GM18867 (cell line): ENCODE results near the gene LBR.
"Not testable (repeated sequence)": the region's sequence is repeated elsewhere in the genome, so short reads cannot be mapped to it uniquely, and the experiment has no call there.

Source experiments
- ATAC-seq: cut with Tn5 transposase; IDR thresholded peaks from one replicate; pipeline ENCODE4 v1.9.1; 2021; ENCODE audit warnings: mild to moderate bottlenecking, moderate library complexity; ENCODE audit not compliant: unreplicated experiment

LBR gene

DNA sequence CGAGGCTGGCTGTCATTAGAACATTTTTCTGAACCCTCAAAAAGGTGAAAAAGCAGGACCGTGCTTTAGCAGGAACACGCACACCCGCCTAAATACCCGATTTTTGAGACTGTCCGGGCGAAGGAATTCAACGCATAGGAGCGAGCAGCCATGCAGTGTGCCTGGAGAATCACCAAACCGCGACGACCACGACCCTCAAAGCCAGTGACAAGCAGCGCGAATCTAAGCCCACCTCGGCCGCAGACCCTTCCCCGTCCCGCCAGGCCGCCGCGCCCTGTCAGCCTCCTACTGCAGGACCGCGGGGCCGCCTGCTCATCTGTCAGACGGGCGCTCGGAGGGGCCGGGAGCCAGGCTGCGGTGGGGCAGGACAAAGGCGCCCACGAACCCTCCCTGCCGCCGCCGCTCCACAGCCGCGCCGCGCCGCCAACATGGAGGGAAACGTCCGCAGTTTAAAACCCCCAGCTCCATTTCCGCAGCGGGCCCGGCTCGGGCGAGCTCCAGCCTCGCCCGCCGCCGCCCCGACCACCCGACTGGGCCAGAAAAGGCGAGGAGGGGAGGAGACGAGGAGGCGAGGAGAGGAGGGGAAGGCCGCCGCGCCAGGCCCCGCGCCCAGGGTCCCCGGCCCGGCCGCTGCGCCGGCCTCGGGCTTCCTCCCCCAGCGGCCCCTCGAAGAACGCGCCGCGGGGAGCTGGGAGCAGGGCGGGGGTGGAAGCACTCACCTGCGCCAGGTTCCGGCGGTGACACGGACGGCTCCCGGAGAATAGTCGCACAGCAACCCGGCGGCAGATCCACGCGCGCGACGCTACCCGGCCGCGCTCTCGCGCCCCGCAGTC is at the start of gene LBR:
Gene LBR (minus strand): TSS at position 804 of the 833 bp plus-strand sequence. CDS start 3,963 bp downstream, outside the sequence.
- ATAC-seq, result peak; percentile 38

GRCh38 chr1:225477296-225477911 is 49.6 kb upstream of the LBR start:
- ATAC-seq, result no peak

GRCh38 chr1:225476538-225476988 is 48.7 kb upstream of the LBR start:
- ATAC-seq, result no peak

- ATAC-seq, result no peak
These were observed 48.3 kb upstream of the LBR start for GRCh38 chr1:225476100-225476511.

DNA sequence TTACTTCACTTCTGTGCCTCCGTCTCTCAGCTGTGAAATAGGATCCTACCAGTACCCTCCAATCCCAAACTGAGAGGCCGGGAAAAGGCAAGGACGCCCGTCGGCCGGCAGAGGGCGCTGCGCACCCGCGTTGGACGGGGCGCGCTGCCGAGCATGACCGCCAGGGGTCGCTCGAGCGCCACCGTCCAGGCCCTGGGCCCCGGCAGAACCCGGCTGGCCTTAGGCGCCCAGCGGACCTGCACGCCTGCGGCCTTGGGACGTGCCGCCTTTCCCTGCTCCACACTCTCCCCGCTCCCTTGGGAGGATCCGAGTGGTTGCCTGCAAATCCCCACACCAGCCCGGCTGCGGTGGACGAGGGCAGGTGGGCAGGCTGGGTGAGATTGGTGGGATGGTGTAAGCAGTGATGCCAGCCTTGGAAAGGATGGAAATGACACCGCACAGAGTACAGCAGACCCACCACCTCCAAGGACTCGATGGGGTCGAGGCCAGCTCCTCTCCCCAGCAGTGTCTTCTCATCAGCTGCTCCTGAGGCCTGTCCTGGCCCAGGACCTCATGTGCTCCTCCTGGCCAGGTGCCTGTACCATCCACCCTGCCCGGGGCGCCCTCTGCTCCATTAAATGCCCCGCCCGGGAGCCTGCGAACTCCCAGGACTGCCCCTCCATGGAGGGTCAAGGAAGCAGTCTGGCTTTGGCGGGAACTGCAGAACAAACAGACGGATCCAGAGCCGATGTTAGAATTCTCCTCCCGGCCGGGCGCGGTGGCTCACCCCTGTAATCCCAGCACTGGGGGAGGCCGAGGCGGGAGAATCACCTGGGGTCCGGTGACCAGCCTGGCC is 47.4 kb upstream of the LBR start:
- ATAC-seq, result peak; percentile 68

DNA sequence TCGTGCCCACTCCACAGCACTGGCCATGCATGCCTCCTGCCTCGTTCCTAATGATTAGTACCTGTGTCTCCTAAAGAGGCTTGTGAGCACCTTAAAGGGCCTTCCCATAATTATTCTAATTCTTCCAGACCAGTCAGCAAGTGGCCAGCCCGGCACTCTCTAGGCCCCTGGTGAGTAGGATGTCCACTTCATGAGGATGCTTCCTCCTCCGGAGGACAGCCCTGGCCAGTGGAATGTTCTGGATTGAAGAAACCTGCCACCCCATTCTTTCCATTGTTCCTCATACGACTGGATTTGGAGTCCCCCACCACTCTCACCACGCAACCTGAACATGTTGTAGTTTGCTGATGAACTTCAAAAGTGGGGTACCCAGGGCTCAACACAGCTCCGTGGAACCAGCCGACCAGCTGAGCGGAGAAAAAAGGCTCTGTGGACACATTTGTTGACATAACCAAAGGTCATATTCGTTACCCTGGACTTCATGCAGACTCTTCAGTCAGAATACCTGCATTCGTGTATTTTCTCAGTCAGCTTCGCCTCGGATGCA is 46.7 kb upstream of the LBR start:
- peak; percentile 12 for ATAC-seq

DNA sequence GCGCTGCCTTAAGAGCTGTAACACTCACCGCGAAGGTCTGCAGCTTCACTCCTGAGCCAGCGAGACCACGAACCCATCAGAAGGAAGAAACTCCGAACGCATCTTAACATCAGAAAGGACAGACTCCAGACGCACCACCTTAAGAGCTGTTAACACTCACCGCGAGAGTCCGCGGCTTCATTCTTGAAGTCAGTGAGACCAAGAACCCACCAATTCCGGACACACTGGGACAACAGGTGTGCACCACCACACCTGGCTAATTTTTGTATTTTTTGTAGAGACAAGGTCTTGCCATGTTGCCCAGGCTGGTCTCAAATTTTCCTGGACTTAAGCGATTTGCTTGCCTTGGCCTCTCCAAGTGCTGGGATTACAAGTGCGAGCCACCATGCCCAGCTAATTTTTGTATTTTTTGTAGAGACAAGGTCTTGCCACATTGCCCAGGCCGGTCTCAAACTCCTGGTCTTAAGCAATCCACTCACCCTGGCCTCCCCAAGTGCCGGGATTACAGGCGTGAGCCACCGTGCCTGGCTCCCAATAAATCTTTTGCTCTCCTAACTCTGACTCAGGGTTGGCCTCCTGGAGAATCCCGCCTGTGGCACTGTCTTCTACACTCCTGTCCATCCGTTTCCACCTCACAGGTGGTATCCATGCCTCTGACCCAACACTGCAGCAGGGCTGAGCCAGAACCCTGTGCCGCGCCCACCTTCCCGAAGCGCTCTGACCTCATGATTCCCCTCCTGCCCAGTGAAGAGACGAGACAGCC is 46.0 kb upstream of the LBR start:
- not testable (repeated sequence) for ATAC-seq

DNA sequence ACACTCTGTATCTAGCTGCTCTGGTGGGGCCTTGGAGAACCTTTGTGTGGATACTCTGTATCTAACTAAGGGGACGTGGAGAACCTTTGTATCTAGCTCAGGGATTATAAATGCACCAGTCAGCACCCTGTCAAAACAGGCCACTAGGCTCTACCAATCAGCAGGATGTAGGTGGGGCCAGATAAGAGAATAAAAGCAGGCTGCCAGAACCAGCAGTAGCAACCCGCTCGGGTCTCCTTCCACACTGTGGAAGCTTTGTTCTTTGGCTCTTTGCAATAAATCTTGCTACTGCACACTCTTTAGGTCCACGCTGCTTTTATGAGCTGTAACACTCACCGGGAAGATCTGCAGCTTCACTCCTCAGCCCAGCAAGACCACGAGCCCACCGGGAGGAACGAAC is 45.4 kb upstream of the LBR start:
- not testable (repeated sequence) for ATAC-seq

DNA sequence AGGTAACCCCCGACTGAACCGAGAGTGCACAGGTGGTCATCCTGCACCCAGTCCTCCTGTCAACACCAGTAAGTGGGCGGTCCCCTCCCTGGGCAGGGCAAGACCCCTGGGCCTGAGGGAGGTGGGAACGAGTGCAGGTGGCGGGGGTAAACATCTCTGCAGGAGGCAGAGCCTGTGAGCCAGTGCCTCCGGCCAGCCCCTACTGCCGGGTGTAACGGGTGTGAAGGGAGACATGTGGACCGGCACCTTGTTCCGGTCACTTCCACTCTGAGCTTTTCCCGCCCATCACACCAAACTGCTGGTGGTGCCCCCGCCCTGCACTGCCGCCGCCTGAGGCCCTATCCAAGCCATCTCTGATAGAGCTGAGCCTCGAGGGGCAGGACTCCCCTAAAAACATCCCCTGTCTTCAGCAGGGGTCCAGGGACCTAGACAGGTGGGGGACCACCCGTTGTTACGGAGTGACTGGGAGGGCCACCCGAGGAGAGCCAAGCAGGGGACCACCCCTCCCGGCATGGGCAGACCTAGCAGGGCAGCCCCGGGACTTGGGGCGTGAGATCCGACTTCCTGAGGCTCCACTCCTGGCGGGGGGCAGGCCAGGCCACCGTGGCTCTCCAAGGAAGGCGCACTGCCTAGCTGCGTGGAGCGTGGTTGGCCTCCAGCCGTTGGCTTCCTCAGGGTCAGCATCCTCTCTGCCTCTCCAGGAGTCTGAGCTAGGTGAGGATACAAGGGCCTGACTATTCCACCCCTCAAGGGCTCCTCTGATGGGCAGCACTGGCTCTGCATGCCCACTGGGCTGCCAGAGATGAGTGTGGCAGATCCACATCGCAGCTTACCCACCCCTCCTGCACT is 43.8 kb upstream of the LBR start:
- no peak for ATAC-seq

GRCh38 chr1:225471109-225471452 is 43.2 kb upstream of the LBR start:
- no peak for ATAC-seq

DNA sequence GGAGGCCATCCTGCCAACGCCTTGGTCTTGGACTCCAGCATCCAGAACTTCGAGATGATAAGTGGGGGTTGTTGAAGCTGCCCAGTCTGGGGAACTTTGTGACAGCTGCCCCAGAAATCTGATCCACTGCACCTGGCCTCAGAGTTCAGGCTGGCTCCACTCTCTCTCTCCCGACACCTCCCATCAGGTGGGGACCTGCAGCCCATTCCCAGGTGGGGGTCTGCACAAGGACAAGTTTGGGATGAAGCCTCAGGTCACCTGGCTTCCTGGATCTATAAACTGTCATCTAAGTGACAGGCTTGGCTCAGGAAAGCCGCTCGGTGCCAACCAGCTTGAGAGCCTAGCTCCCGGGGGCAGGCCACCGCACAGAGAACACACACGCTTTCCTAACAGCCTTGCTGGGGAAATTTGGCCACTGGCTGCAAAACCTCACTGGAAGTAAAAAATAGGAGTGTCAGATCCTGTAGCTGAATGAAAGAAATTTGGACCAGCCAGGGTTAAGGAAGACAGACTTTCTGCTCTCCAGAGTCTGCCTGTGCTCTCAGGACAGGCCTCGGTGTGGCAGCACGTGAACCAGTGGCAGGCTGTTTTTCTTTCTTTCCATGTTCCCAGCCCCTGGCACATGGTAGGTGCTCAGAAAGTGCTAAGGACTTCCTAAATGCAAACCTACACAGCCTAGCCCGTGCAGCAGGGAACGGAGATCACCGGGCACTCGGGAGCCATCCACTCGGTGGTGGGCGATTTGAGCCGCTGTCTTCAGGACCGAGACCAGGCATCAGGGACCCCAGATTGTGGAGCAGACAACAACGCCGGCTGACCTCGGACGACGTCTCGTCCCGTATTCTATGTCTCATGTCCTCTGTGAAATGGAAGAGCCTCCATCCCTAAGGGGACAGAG is 42.6 kb upstream of the LBR start:
- no peak for ATAC-seq

- ATAC-seq, result no peak
These were observed 41.2 kb upstream of the LBR start for GRCh38 chr1:225469051-225469450.

- ATAC-seq, result no peak
These were observed 40.6 kb upstream of the LBR start for GRCh38 chr1:225468270-225469020.

DNA sequence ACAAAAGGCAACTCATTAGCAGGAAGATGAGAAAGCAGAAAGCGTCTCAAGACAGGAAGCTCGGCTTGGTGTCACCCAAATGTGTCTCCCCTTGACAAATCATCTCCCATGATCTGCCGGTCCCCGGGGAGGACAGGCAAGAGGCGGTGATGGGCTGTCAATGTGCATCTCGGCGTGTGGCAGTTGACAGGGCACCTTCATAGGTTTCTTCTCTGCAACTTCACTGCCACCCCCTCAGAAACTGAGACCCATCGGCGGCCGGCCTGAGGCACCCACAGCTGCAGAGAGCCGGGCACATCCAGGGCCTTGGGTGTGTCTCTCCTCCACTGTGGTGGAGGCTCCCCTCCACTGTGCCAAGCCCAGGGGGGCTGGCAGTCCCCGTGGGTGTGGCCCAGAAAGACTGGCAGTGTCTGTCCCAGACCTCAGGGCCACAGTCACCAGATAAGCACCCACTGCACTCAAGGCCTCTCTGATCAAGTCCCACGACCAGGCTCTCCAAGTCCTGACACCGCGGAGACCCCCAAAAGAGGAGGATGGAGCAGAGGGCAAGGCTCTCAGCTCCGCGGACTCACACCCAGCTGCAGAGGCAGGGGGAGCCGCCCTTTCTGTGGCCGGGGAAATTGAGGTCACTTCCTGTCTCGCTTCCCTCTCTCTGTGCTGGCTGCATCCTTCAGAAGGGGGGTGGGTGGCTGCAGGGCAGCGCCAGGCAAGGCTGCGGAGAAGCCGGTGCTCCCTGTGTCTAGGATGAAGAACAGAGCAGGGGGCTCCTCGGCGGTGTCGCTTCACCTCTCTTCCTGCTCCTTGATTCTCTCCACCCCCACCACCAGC is 39.6 kb upstream of the LBR start:
- ATAC-seq, result peak; percentile 96

GRCh38 chr1:225466848-225467192 is 39.0 kb upstream of the LBR start:
- no peak for ATAC-seq

- no peak for ATAC-seq
These were observed 38.1 kb upstream of the LBR start for GRCh38 chr1:225465793-225466517.
